ENCODE measurements around the gene ATP8A2.

The ATP8A2 gene

GRCh38 chr13:25927932-25928331 is 556.2 kb downstream of the ATP8A2 start:
- Histone ChIP-seq H3K4me3 (ENCODE audit: severe bottlenecking) (no peak overlapping the region), H3K27ac (ENCODE audit: poor library complexity, severe bottlenecking) (no peak overlapping the region), H3K9me3 (ENCODE audit: severe bottlenecking) (no peaks in the 10 kb centered on the region), H3K27me3 (ENCODE audit: insufficient read depth, poor library complexity, severe bottlenecking) (no peaks in the 10 kb centered on the region), H3K36me3 (ENCODE audit: low read depth) (no peaks in the 10 kb centered on the region), H3K4me1 (ENCODE audit: insufficient read depth, poor library complexity, severe bottlenecking) (peaks cover 5% of the 10 kb centered on the region)
- no peak for DNase-seq (ENCODE audit: low spot score)
- no peak for ATAC-seq (ENCODE audit: low read depth)
- TF ChIP-seq CTCF (IDR thresholded peaks at IDR 0.05; ENCODE audit: poor library complexity, severe bottlenecking): no peak

- H3K9me3 ChIP-seq (ENCODE audit: severe bottlenecking): no peaks in the 10 kb centered on the region
- DNase-seq (ENCODE audit: low spot score): no peak
- peaks cover 3% of the 10 kb centered on the region for H3K4me1 ChIP-seq (ENCODE audit: insufficient read depth, poor library complexity, severe bottlenecking)
- no peaks in the 10 kb centered on the region for H3K27me3 ChIP-seq (ENCODE audit: insufficient read depth, poor library complexity, severe bottlenecking)
- no peak for TF ChIP-seq CTCF (IDR thresholded peaks at IDR 0.05; ENCODE audit: poor library complexity, severe bottlenecking)
- no peaks in the 10 kb centered on the region for H3K36me3 ChIP-seq (ENCODE audit: low read depth)
- no peak overlapping the region for H3K4me3 ChIP-seq (ENCODE audit: severe bottlenecking)
- ATAC-seq (ENCODE audit: low read depth): no peak
- no peak overlapping the region for H3K27ac ChIP-seq (ENCODE audit: poor library complexity, severe bottlenecking)
These were observed 557.2 kb downstream of the ATP8A2 start for GRCh38 chr13:25928941-25929505.

GRCh38 chr13:25929816-25930215 is 558.0 kb downstream of the ATP8A2 start:
- ATAC-seq (ENCODE audit: low read depth) (no peak), DNase-seq (ENCODE audit: low spot score) (no peak)
- Histone ChIP-seq H3K27ac (ENCODE audit: poor library complexity, severe bottlenecking) (no peak overlapping the region), H3K36me3 (ENCODE audit: low read depth) (no peaks in the 10 kb centered on the region), H3K27me3 (ENCODE audit: insufficient read depth, poor library complexity, severe bottlenecking) (no peaks in the 10 kb centered on the region), H3K4me3 (ENCODE audit: severe bottlenecking) (no peak overlapping the region), H3K9me3 (ENCODE audit: severe bottlenecking) (no peaks in the 10 kb centered on the region), H3K4me1 (ENCODE audit: insufficient read depth, poor library complexity, severe bottlenecking) (no peaks in the 10 kb centered on the region)
- TF ChIP-seq CTCF (IDR thresholded peaks at IDR 0.05; ENCODE audit: poor library complexity, severe bottlenecking): no peak

GRCh38 chr13:25930653-25931052 is 558.9 kb downstream of the ATP8A2 start:
- ATAC-seq (ENCODE audit: low read depth) (no peak), DNase-seq (ENCODE audit: low spot score) (no peak)
- no peaks in the 10 kb centered on the region for H3K4me1 ChIP-seq (ENCODE audit: insufficient read depth, poor library complexity, severe bottlenecking)
- H3K9me3 ChIP-seq (ENCODE audit: severe bottlenecking): no peaks in the 10 kb centered on the region
- H3K27me3 ChIP-seq (ENCODE audit: insufficient read depth, poor library complexity, severe bottlenecking): no peaks in the 10 kb centered on the region
- TF ChIP-seq CTCF (IDR thresholded peaks at IDR 0.05; ENCODE audit: poor library complexity, severe bottlenecking): no peak
- no peak overlapping the region for H3K4me3 ChIP-seq (ENCODE audit: severe bottlenecking)
- H3K27ac ChIP-seq (ENCODE audit: poor library complexity, severe bottlenecking): no peak overlapping the region
- no peaks in the 10 kb centered on the region for H3K36me3 ChIP-seq (ENCODE audit: low read depth)

GRCh38 chr13:25932365-25932764 is 560.6 kb downstream of the ATP8A2 start:
- no peaks in the 10 kb centered on the region for H3K4me1 ChIP-seq (ENCODE audit: insufficient read depth, poor library complexity, severe bottlenecking)
- ATAC-seq (ENCODE audit: low read depth): no peak

More at GRCh38 chr13:25932365-25932764, 560.6 kb downstream of the ATP8A2 start:
- Histone ChIP-seq H3K27me3 (ENCODE audit: insufficient read depth, poor library complexity, severe bottlenecking) (no peaks in the 10 kb centered on the region), H3K4me3 (ENCODE audit: severe bottlenecking) (no peak overlapping the region), H3K27ac (ENCODE audit: poor library complexity, severe bottlenecking) (no peak overlapping the region), H3K36me3 (ENCODE audit: low read depth) (no peaks in the 10 kb centered on the region), H3K9me3 (ENCODE audit: severe bottlenecking) (no peaks in the 10 kb centered on the region)
- DNase-seq (ENCODE audit: low spot score): no peak
- no peak for TF ChIP-seq CTCF (IDR thresholded peaks at IDR 0.05; ENCODE audit: poor library complexity, severe bottlenecking)

Data from RWPE2 (cell line).